GM19372 (cell line): ENCODE data around the gene IGF2BP3.

Experiments
- ATAC-seq: cut with Tn5 transposase; IDR thresholded peaks from one replicate; pipeline ENCODE4 v1.9.1; 2021; ENCODE audit warnings: mild to moderate bottlenecking, low read depth, moderate library complexity; ENCODE audit not compliant: unreplicated experiment

IGF2BP3 gene

GRCh38 chr7:23276376-23276775, 193.9 kb downstream of the IGF2BP3 start:
- no peak for ATAC-seq

GRCh38 chr7:23275912-23276311, 194.4 kb downstream of the IGF2BP3 start:
- ATAC-seq: no peak

GRCh38 chr7:23273141-23273599, 197.1 kb downstream of the IGF2BP3 start:
- peak; percentile 97 for ATAC-seq

- no peak for ATAC-seq
These were observed 198.0 kb downstream of the IGF2BP3 start for GRCh38 chr7:23272275-23272674.

- no peak for ATAC-seq
These were observed 201.5 kb downstream of the IGF2BP3 start for GRCh38 chr7:23268746-23269145.

- no peak for ATAC-seq
These were observed 202.1 kb downstream of the IGF2BP3 start for GRCh38 chr7:23268167-23268566.

- no peak for ATAC-seq
These were observed 202.9 kb downstream of the IGF2BP3 start for GRCh38 chr7:23267357-23267756.

GRCh38 chr7:23266918-23267317, 203.4 kb downstream of the IGF2BP3 start:
- no peak for ATAC-seq

GRCh38 chr7:23264916-23265458, 205.3 kb downstream of the IGF2BP3 start:
- ATAC-seq: no peak

GRCh38 chr7:23261843-23262452, 208.3 kb downstream of the IGF2BP3 start:
- peak; percentile 88 for ATAC-seq

GRCh38 chr7:23260371-23260770, 209.9 kb downstream of the IGF2BP3 start:
- no peak for ATAC-seq
